OCI-LY3 (cell line): ENCODE results near the gene SMG7.

ENCODE experiments used
- H2AFZ ChIP-seq: fragments of 200-600, 300-600 bp; shearing (Covaris generic); 2 replicates; pipeline ENCODE4 v1.6.0; 2014; ENCODE audit warnings: antibody characterized with exemption, low read depth, low read length
- H3K27ac ChIP-seq: fragments of 200-600, 300-600 bp; sonication (generic); 2 replicates; pipeline ENCODE4 v1.5.1; 2014; ENCODE audit warnings: mild to moderate bottlenecking, low read length, moderate library complexity, mixed read lengths
- H3K27me3 ChIP-seq: fragments of 200-600, 300-600 bp; sonication (generic); 2 replicates; pipeline ENCODE4 v1.6.1; 2014; ENCODE audit warnings: low read depth, low read length, mixed read lengths
- H3K36me3 ChIP-seq: fragments of 200-600, 300-600 bp; sonication (generic); replicated peaks from 2 replicates; pipeline ENCODE3; 2014; ENCODE audit warnings: low read depth, low read length, mixed read lengths
- H3K4me1 ChIP-seq: fragments of 300-600, 200-600 bp; sonication (generic); 2 replicates; pipeline ENCODE4 v1.6.1; 2014; ENCODE audit warnings: low read length, mixed read lengths
- H3K4me2 ChIP-seq: fragments of 200-600, 300-600 bp; sonication (generic); 2 replicates; pipeline ENCODE4 v1.6.1; 2014; ENCODE audit warnings: low read length, mixed read lengths
- H3K4me3 ChIP-seq: fragments of 300-600, 200-600 bp; sonication (generic); 2 replicates; pipeline ENCODE4 v1.5.1; 2014; ENCODE audit warnings: antibody characterized with exemption, mild to moderate bottlenecking, low read length, moderate library complexity
- H3K79me2 ChIP-seq: fragments of 300-600, 200-600 bp; shearing (Covaris generic); 2 replicates; pipeline ENCODE4 v1.6.1; 2014; ENCODE audit warnings: mild to moderate bottlenecking, low read length, mixed read lengths
- H3K9ac ChIP-seq: fragments of 300-600, 200-600 bp; shearing (Covaris generic); 2 replicates; pipeline ENCODE4 v1.6.0; 2014; ENCODE audit warnings: mild to moderate bottlenecking, low read length, moderate library complexity
- H3K9me3 ChIP-seq: fragments of 200-600, 300-600 bp; shearing (Covaris generic); 2 replicates; pipeline ENCODE4 v1.6.1; 2014; ENCODE audit warnings: low read length, mixed read lengths; ENCODE audit not compliant: insufficient read depth
- H4K20me1 ChIP-seq: fragments of 200-600, 300-600 bp; sonication (generic); 2 replicates; pipeline ENCODE4 v1.6.1; 2016; ENCODE audit warnings: low read length, mixed read lengths; ENCODE audit not compliant: insufficient read depth
- CTCF ChIP-seq: fragments of 200-600, 300-600 bp; sonication (generic); IDR thresholded peaks from 2 replicates; pipeline ENCODE4 v1.5.1; 2014; ENCODE audit warnings: antibody characterized with exemption, low read length, low read depth
- EZH2phosphoT487 ChIP-seq: fragments of 200-600 bp; shearing (Covaris generic); IDR thresholded peaks from 2 replicates; pipeline ENCODE4 v1.6.1; 2018; ENCODE audit warnings: antibody characterized with exemption, mixed run types, low read depth

The SMG7 gene

GRCh38 chr1:183515002-183515689, 42.8 kb downstream of the SMG7 start:
- no peak overlapping the region for H3K27ac ChIP-seq
- peaks cover 36% of the 10 kb centered on the region for H3K79me2 ChIP-seq
- peaks cover 17% of the 10 kb centered on the region for H4K20me1 ChIP-seq
- no peaks in the 10 kb centered on the region for H3K9me3 ChIP-seq
- TF ChIP-seq EZH2phosphoT487: no peak
- TF ChIP-seq CTCF: no peak
- no peak overlapping the region for H3K4me3 ChIP-seq
- no peak overlapping the region for H3K9ac ChIP-seq
- peaks cover 33% of the 10 kb centered on the region for H3K36me3 ChIP-seq
- H3K4me2 ChIP-seq: no peak overlapping the region
- no peaks in the 10 kb centered on the region for H3K27me3 ChIP-seq
- H3K4me1 ChIP-seq: no peaks in the 10 kb centered on the region
- no peak overlapping the region for H2AFZ ChIP-seq

GRCh38 chr1:183516725-183517124, 44.4 kb downstream of the SMG7 start:
- H3K79me2 ChIP-seq: peaks cover 22% of the 10 kb centered on the region
- no peak overlapping the region for H3K9ac ChIP-seq
- H3K4me3 ChIP-seq: no peak overlapping the region
- H3K4me2 ChIP-seq: no peak overlapping the region
- H4K20me1 ChIP-seq: peaks cover 7% of the 10 kb centered on the region
- no peak overlapping the region for H2AFZ ChIP-seq
- peaks cover 3% of the 10 kb centered on the region; the same call in 1 of the 2 replicates for H3K4me1 ChIP-seq
- H3K9me3 ChIP-seq: no peaks in the 10 kb centered on the region
- no peaks in the 10 kb centered on the region for H3K27me3 ChIP-seq
- no peak for TF ChIP-seq EZH2phosphoT487
- TF ChIP-seq CTCF: no peak
- no peak overlapping the region for H3K27ac ChIP-seq
- H3K36me3 ChIP-seq: peaks cover 35% of the 10 kb centered on the region

GRCh38 chr1:183517401-183517800, 45.1 kb downstream of the SMG7 start:
- Histone ChIP-seq H3K36me3 (peaks cover 37% of the 10 kb centered on the region), H3K4me1 (peaks cover 3% of the 10 kb centered on the region; the same call in 1 of the 2 replicates), H3K79me2 (peaks cover 16% of the 10 kb centered on the region)

More at GRCh38 chr1:183517401-183517800, 45.1 kb downstream of the SMG7 start:
- Histone ChIP-seq H3K4me3 (no peak overlapping the region), H3K4me2 (no peak overlapping the region), H4K20me1 (peaks cover 5% of the 10 kb centered on the region; the same call in 1 of the 2 replicates), H3K27ac (no peak overlapping the region), H3K27me3 (no peaks in the 10 kb centered on the region), H3K9ac (no peak overlapping the region), H3K9me3 (no peaks in the 10 kb centered on the region), H2AFZ (no peak overlapping the region)
- TF ChIP-seq CTCF (no peak), EZH2phosphoT487 (no peak)
